ENCODE measurements around the gene LILRA6.
A peak's percentile ranks its signal among the peaks of the same experiment; 100 is the strongest.

DNA sequence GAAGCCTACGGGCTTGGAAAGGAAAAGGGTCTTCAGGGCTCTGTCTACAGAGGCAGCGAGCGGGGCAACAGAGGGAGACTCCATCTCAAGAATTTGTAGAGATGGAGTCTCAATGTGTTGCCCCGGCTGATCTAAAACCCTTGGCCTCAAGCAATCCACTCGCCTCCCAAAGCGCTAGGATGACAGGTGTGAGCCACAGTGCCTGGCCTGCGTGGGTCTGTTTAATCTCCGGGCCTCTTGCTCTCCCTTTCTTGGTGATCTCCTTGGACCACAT, 33.9 kb downstream of the LILRA6 start:
- TF ChIP-seq CTCF (IDR thresholded peaks at IDR 0.05; ENCODE audit: control extremely low read depth in 1 of 3, insufficient read depth in 1 of 3, low read depth in 1 of 3, low read length in 3 of 3) (no peak), POLR2A (IDR thresholded peaks at IDR 0.05; ENCODE audit: control extremely low read depth in 1 of 2, low read depth in 2 of 2, low read length in 2 of 2) (peak in 1 of 2 experiments; percentile 82; a peak in 2 of 3 replicates), YY1 (IDR thresholded peaks at IDR 0.05; ENCODE audit: low read depth, low read length) (no peak), JUND (IDR thresholded peaks at IDR 0.05; ENCODE audit: low read length) (no peak), RAD21 (IDR thresholded peaks at IDR 0.05 in 1 of 2, conservative IDR thresholded peaks at IDR 0.05 in 1 of 2; ENCODE audit: low read depth in 2 of 2, low read length in 2 of 2) (no peak), GABPA (IDR thresholded peaks at IDR 0.05; ENCODE audit: borderline replicate concordance, insufficient read depth, low read length) (no peak), ZNF274 (IDR thresholded peaks at IDR 0.05; ENCODE audit: borderline replicate concordance, extremely low read depth, low read length) (no peak), KDM1A (IDR thresholded peaks at IDR 0.05; ENCODE audit: borderline replicate concordance, low read length) (no peak), TEAD4 (IDR thresholded peaks at IDR 0.05; ENCODE audit: low read depth, low read length) (no peak), GTF2F1 (IDR thresholded peaks at IDR 0.05; ENCODE audit: borderline replicate concordance, low read depth, low read length) (no peak), CHD1 (IDR thresholded peaks at IDR 0.05; ENCODE audit: low read depth, low read length) (no peak), TCF12 (IDR thresholded peaks at IDR 0.05; ENCODE audit: low read depth, low read length) (no peak)
